HL-60/S4 (cell line): ENCODE data around the gene TCEAL1.
"Not testable (repeated sequence)": the region's sequence is repeated elsewhere in the genome, so short reads cannot be mapped to it uniquely, and the experiment has no call there.

Source experiments
- in situ Hi-C: fragments of 300-500 bp; cut with MboI; formaldehyde crosslinking; loops from 2 replicates; pipeline ENCODE4 v1.14.3; 2022; ENCODE audit warnings: low sequenced_read_pairs

Gene TCEAL1, protein sequence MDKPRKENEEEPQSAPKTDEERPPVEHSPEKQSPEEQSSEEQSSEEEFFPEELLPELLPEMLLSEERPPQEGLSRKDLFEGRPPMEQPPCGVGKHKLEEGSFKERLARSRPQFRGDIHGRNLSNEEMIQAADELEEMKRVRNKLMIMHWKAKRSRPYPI

DNA sequence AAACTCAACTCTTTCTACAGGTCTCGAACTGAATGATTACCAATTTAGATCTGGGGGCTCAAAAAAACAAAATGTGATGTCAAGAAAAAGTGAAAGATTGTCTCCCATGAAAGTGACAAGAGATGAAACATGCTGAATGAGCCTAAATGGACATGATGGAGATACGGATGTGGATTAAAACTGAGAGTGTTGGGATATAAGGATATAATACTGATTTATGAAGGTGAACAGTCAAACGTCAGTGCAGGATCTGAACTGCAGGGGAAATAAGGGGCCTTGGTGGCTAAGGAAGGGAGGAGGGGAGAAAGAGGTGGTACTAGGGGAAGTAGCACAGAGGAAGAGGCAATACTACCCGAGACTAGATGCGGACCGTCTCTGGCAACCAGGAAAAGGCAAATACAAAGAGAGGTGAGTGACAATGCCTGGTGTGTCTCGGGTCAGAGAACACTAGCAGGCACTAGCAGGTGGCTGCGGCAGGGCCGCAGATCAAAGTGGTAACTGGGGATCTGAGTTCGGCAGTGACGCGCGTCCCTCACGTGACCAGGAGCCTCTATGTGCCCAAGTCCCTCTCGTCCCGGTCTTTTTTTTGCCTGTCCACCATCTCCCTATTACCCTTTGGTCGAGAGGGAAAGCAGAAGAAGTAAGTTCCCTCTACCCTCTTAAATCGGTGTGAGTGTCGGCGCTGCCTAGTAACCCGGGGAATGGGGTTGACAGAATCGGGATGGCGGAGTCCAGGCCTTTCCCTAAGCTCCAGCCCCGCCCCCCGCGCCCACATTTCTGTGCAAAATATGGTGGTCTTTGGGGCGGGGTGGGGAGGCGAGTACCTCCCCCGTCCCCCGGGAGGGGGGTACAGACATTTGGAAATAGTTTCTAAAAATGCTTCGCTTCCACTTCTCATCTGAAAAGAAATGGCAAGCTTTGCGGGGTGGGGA is at the start of gene TCEAL1:
TCEAL1 (plus strand) TSS at position 590 of the 932 bp plus-strand sequence. CDS start 942 bp downstream, outside the sequence.
- in situ Hi-C loops, result no loop called here

DNA sequence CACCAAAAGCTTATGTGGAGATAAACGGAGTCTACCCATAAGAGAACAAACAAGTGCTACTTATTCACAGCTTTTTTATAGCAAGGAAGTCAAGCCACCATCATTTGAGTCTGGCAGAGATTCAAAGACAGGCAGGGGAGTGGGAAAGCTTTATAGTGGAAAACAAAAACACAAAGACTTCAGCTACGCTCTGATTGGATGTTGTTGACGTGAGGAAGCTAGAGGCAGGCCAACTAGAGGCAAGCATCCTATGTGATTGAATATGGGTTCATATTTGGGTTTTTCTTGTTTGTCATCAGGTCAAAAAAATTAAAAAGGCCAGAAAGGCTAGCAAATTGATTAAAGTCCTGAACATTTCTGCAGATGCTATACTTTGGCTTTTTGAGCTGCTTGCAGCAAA is 44.2 kb upstream of the TCEAL1 start:
- in situ Hi-C loops, result no loop called here

DNA sequence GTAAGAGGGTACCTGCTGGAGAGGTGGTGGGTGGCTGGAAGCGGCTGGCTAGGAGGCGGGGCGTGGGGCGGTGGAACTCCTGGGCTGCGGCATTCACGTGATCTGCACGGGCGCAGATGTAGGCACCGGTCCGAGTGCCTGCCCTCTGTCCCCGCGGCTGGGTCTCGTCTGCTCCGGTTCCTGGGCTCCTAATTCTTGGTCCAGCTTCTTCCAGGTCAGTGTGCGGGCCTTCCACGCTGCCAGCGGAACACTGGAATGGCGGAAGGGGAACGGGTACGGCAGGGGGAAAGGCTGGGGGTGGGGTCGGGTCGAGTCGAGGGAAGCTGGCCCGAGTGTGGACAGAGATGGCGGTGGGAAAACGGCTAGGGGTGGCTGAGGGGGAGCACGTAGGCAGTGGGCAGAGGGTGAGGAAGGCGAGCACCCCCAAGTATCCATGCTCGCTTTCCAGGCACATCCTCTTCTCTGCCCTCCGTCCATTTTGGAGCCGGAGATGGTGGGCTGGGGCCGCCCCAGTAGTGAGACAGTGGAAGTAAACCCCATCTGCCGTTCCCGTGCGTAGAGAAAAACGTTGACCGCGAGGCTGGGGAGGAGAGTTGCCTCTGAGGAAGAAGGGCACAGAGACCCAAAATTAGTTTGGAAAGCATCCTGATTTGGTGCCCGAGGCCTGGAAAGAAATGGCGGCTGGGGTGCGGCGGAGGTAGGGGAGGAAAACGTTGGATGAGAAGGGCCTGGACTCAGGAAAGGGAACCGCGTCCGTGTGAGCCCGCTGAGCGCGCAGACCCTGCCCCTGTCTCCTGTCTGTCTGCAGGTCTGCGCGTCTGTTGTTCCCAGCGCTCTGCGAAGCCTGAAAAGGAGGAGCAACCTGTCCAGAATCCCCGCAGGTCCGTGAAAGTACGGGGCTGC is 43.1 kb upstream of the TCEAL1 start, which contains the start of gene TCEAL4:
TCEAL4 (plus strand) TSS at position 105 of the 903 bp plus-strand sequence. CDS start 1,161 bp downstream, outside the sequence.
- in situ Hi-C loops, result no loop called here

DNA sequence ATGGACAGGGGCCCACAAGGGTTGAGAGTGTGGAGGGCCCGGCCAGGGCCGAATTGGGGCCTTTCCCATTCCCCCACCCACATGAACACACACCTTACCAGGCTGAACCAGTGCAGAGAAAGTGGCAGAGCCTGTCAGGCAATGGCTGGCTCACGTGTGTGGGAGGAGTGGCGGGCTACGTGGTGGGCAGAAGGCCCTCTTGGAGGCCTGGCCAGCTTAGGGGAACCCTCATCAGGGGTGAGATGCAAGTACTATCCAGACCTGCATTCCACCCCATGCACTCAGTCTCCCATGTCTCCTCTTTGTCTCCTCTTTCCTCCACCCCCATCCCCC is 42.5 kb upstream of the TCEAL1 start:
- in situ Hi-C loops, result no loop called here

DNA sequence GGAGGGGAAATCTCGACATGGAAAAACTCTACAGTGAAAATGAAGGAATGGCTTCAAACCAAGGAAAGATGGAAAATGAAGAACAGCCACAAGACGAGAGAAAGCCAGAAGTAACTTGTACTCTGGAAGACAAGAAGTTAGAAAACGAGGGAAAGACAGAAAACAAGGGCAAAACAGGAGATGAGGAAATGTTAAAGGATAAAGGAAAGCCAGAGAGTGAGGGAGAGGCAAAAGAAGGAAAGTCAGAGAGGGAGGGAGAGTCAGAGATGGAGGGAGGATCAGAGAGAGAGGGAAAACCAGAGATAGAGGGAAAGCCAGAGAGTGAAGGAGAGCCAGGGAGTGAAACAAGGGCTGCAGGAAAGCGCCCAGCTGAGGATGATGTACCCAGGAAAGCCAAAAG is 42.1 kb upstream of the TCEAL1 start:
- in situ Hi-C loops, result no loop called here

DNA sequence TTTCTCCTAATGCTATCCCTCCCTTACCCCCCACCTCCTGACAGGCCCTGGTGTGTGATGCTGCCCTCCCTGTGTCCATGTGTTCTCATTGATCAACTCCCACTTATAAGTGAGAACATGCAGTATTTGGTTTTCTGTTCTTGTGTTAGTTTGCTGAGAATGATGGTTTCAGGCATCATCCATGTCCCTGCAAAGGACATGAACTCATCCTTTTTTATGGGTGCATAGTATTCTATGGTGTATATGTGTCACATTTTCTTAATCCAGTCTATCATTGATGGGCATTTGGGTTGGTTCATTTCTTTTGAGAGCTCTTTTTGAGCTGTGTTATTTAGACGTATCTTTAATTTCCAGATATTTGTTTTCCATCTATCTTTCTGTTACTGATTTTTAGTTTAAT is 36.5 kb upstream of the TCEAL1 start:
- in situ Hi-C loops, result not testable (repeated sequence)

DNA sequence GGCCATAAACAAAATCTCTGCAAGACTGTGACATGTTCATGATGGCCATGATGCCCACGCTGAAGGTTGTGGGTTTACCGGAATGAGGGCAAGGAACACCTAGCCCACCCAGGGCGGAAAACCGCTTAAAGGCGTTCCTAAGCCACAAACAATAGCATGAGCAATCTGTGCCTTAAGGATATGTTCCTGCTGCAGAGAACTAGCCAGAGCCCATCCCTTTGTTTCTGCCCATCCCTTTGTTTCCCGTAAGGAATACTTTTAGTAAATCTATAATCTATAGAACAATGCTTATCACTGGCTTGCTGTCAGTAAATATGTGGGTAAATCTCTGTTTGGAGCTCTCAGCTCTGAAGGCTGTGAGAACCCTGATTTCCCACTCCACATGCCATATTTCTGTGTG is 33.6 kb upstream of the TCEAL1 start:
- in situ Hi-C loops, result not testable (repeated sequence)

DNA sequence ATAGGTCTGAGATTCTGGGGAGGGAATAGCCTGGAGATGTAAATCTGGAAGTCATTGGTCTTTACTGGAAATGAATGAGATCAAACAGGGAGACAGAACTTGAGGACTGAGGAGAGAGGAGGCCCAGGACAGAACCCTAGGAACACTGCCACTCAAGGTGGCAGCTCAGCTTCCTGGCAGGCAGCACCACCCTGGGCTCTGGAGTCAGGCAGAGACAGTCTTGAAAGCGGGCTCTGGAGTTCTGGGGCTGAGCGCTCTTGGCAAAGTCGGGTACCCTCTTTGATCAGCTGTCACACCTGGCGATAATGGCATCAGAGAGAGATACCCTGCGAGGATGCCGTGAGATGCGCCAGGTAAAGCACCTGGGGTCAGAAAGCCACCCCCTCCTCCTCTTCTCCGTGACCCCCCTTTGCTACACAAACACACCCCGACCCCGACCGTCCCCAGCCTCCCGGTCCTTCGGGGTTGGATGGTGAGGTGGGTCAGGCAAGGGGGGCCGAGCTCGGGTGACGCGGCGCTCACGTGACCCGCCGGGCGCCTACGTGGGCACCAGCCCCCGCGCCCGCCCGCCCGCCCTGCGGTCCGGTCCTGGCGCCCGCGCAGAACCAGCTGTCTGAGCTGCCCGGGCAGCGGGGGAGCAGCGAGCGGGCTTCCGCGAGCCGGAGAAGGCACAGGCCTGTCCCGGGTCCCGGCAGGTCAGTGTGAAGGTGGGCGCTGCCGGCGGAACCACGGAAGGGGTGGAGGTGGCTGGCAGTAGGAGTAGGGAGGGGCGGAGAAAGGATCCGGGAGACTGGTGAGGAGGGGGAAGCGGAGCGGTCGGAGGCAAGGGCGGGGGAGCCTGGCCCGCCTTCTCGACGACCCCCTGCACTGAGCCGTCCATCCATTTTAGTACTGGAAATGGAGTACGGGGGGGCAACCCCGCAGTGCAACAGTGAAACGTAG is 21.1 kb upstream of the TCEAL1 start, which contains the start of gene TCEAL3:
TCEAL3 (plus strand) TSS at position 600 of the 942 bp plus-strand sequence. CDS start 1,102 bp downstream, outside the sequence.
- in situ Hi-C loops, result no loop called here

DNA sequence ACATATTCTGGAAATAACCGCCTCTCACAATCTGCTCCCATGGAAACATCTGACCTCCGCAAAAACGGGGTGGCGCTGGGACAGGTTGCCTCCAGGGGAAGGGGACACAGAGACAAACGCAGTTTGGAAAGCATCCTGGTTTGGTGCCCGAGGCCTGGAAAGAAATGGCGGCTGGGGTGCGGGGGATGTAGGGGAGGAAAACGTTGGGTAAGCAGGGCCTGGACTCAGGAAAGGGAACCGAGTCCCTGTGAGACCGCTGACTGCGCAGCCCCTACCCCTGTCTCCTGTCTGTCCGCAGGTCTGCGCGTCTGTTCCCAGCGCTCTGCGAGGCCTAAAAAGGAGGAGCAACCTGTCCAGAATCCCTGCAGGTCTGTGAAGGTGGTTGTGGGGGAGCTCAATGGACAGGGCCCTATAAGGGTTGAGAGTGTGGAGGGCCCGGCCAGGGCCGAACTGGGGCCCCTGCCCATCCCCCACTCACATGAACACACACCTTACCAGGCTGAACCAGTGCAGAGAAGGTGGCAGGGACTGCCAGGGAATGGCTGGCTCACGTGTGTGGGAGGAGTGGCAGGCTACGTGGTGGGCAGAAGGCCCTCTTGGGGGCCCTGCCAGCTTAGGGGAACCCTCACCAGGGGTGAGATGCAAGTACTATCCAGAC is 20.3 kb upstream of the TCEAL1 start:
- in situ Hi-C loops, result no loop called here

DNA sequence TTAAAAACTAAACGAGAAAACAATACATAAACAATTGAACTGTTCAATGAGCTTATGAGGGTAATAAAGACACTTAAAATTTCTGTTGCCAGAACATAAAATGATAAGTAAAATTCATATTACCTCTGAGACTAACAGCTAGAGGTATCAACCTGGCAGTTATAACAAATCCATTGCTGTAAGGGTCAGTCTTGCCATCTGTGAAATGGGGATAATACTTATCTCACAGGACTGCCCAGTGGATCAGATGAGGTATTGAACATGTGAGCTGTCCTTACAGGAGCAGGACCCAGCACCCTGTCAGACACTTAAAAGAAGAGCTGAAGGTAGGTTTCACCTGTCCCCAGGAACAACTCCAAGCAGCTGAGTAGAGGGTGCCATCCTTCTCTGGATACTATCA is 18.5 kb upstream of the TCEAL1 start:
- in situ Hi-C loops, result no loop called here

DNA sequence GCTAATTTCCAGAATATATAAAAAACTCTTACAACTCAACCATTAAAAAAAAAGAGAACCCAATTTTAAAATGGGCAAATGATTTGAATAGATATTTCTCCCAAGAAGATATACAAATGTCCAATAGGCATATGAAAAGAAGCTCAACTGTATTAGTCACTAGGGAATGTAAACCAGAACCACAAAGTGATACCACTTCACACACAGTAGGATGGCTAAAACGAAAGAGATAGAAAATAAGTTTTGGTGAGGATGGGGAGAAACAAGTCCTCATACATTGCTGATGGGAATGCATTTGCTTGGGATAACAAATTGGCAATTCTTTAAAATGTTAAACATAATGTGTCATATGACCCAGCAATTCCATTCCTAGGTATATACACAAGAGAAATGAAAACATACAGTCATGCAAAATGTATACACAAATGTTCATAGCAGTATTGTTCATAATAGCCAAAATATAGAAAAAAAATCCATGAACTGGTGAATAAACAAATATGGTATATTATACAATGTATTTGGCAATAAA is 15.3 kb upstream of the TCEAL1 start:
- in situ Hi-C loops, result no loop called here

DNA sequence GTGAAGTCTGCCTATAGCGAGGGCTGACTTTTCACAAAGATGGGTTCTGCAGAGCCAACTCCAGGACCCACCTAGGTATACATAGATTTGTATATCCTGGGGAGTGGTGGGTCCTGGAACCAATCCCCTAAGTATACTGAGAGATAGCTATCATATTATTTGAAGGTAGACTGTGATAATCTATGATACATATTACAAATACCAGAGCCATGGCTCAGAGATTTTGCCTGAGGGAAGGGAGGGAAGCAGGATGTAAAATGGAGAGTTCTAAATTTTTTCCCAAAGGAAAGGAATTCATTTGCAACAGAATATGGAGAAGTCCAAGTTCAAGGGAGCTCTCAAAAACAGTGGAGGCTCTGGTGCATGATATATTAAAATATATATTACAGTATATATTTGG is 13.8 kb upstream of the TCEAL1 start:
- in situ Hi-C loops, result no loop called here

DNA sequence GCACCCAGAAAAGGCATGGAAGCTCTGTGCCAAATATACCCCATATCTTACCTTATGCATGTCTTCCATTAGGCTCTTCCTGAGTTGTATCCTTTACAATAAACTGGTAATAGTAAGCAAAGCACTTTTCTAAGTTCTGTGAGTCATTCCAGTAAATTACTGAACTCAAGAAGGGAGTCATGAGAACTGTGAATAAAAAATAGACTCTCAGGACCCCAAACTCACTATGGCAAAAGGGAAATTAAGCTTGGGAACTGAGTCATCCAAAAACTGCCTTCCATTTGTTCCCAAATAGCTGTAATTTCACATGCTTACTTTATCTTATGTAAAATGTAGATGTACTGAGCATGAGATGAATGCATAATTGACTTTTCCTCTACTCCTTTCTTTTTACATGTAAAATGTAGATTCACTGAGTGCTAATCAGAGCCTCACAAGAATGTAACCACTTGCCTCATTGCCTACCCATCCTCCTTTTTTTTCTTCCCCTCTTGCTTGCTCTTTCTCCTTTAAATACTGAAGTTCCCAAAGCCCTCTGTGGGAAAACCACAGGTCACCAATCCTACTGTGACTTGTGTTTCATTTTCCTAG is 12.9 kb upstream of the TCEAL1 start:
- in situ Hi-C loops, result no loop called here

DNA sequence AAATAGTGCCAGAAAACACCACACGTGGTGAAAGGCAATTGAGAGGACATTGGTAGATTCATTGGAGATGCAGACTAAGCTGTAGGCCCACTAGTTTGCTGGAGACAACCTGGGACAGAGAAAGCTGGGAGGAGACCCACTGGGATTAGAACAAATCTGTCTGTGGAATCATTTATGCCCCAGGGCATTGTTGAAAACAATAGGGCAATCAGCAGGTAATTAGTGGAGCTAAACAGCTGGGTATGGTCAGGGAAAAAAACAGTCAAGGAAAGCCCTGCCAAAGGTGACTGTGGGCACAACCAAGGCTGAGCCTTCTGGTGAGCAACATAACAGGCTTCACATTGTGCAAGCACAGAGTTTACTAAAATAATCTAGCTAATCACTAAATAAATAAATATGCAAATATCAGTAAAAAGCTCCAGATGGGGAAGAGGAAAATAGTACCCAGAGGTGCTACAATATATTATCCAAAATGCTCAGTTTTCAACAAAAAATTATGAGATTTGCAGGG is 12.0 kb upstream of the TCEAL1 start:
- in situ Hi-C loops, result no loop called here

DNA sequence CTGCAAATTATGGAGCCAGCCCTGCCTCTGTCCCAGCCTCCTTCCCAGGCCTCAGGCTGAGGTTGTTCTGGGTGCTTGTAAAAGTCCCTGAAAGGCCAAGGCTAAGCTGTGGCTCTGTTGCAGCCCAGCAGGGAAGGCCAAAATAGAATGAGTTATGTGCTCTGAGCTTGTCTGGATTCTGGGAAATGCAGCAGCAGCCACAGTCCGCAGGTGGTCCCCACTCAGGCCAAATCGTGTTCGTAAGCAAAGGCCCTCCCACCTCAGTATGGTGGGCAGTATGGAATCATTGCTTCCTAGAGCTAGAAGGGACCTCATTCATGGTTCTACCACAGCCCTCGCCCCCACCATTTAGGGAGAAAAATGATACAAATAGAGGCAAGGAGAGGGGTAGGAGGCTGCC is 4.7 kb upstream of the TCEAL1 start:
- in situ Hi-C loops, result no loop called here

DNA sequence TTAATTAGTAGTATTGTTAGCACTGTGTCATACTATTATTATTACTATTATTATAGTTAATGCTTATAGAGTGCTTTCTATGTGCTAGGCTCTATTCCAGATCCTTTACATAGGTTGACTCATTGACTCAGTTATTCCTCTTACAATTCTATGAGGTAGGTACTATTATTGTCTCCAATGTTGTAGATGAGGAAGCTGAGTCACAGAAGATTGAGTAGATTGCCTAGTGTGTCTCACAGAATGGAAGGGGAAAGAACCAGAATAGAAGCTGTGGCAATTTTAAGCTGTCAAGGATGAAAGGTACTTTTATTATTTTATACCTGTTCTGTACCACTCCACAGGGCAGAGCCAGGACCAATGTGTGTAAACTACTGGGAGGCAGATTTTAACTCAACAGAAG is 1.9 kb upstream of the TCEAL1 start:
- in situ Hi-C loops, result no loop called here

DNA sequence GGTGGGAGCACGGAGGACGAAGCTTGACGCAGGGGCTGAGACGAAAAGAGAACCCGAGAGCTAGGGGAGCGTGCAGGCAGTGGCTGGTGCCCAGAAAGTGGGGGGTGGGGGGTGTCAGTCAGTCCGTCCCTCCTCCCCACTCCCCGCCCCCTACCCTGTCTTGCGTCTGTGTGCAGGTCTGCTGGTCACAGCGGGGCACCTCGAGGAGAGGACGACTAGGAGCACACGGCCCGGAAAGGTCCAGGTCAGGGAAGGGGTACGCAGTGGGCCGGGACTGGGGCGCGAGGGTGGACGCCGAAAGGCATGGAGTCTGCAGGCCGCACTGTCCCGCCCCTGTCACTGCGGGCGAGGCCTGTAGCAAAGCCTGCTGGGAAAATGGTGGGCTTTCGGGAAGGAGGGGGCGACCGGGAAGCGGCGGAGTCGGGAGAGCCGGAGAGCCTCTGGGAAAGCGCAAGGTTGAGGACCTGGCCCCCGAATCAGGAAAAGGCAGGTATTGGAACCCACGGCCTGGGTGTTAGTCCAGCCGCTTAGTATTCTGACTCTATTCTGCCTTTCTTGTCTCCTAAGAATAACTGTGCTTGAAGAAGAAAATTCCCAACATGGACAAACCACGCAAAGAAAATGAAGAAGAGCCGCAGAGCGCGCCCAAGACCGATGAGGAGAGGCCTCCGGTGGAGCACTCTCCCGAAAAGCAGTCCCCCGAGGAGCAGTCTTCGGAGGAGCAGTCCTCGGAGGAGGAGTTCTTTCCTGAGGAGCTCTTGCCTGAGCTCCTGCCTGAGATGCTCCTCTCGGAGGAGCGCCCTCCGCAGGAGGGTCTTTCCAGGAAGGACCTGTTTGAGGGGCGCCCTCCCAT is 769 bp downstream of the TCEAL1 start:
- in situ Hi-C loops, result no loop called here

DNA sequence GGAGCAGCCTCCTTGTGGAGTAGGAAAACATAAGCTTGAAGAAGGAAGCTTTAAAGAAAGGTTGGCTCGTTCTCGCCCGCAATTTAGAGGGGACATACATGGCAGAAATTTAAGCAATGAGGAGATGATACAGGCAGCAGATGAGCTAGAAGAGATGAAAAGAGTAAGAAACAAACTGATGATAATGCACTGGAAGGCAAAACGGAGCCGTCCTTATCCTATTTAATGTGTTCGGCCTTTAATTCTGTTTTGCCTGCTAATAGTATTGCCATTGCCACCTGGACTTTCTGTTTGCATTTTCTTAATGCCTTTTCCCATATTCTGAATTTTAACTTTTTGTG is 1.4 kb downstream of the TCEAL1 start:
- in situ Hi-C loops, result no loop called here
